ENCODE results near the gene DLX3. TPM values are rescaled to one million over a fixed set of nuclear protein-coding genes. Genes with fewer than 3 reads are reported as not detected.

DLX3 gene
- total and polyA plus RNA-seq, 2 donors (not counting 1 experiment from before 2014, with no cell fraction given), result not detected

- peaks cover 35% of the 10 kb centered on the region for H3K27me3 ChIP-seq (ENCODE audit: control insufficient read depth, insufficient read depth, low read length)
These were observed 8.4 kb downstream of the DLX3 start for GRCh38 chr17:49986396-49987289.

GRCh38 chr17:49985310-49985990 is 9.6 kb downstream of the DLX3 start:
- Histone ChIP-seq H3K4me3 (replicated peaks in 1 of 4; ENCODE audit: control extremely low read depth in 1 of 4, insufficient read depth in 1 of 4, low read depth in 3 of 4, low read length in 4 of 4) (no peak overlapping the region), H3K9ac (ENCODE audit: insufficient read depth, low read length) (no peak overlapping the region), H3K79me2 (ENCODE audit: control insufficient read depth, insufficient read depth, low read length) (no peaks in the 10 kb centered on the region), H3K27ac (ENCODE audit: insufficient read depth, low read length) (no peak overlapping the region), H3K4me1 (ENCODE audit: control insufficient read depth, extremely low read depth, insufficient read depth, low read length) (no peaks in the 10 kb centered on the region), H4K20me1 (ENCODE audit: control insufficient read depth, extremely low read depth, insufficient read depth, low read length) (no peaks in the 10 kb centered on the region), H2AFZ (ENCODE audit: low read length) (no peak overlapping the region), H3K27me3 (ENCODE audit: control insufficient read depth, insufficient read depth, low read length) (peaks cover 34% of the 10 kb centered on the region), H3K36me3 (ENCODE audit: control insufficient read depth, insufficient read depth, low read length) (no peaks in the 10 kb centered on the region), H3K9me3 (ENCODE audit: control insufficient read depth, insufficient read depth, low read depth, low read length) (no peaks in the 10 kb centered on the region), H3K4me2 (ENCODE audit: extremely low read depth, insufficient read depth, low read length) (no peak overlapping the region)
- DNase-seq (ENCODE audit: low read depth in 2 of 2), result no peak
- TF ChIP-seq EZH2 (IDR thresholded peaks at IDR 0.05; ENCODE audit: low read length, missing control alignments), result no peak
- TF ChIP-seq CTCF (conservative IDR thresholded peaks at IDR 0.05 in 1 of 2, IDR thresholded peaks at IDR 0.05 in 1 of 2; ENCODE audit: low read depth in 1 of 2, low read length in 2 of 2), result no peak

More at GRCh38 chr17:49986396-49987289, 8.4 kb downstream of the DLX3 start:
- DNase-seq (ENCODE audit: low read depth in 2 of 2), result no peak
- Histone ChIP-seq H3K9me3 (ENCODE audit: control insufficient read depth, insufficient read depth, low read depth, low read length) (no peaks in the 10 kb centered on the region), H3K4me3 (replicated peaks in 1 of 4; ENCODE audit: control extremely low read depth in 1 of 4, insufficient read depth in 1 of 4, low read depth in 3 of 4, low read length in 4 of 4) (no peak overlapping the region), H4K20me1 (ENCODE audit: control insufficient read depth, extremely low read depth, insufficient read depth, low read length) (no peaks in the 10 kb centered on the region), H2AFZ (ENCODE audit: low read length) (no peak overlapping the region), H3K4me2 (ENCODE audit: extremely low read depth, insufficient read depth, low read length) (no peak overlapping the region), H3K9ac (ENCODE audit: insufficient read depth, low read length) (no peak overlapping the region), H3K36me3 (ENCODE audit: control insufficient read depth, insufficient read depth, low read length) (no peaks in the 10 kb centered on the region), H3K27ac (ENCODE audit: insufficient read depth, low read length) (no peak overlapping the region), H3K4me1 (ENCODE audit: control insufficient read depth, extremely low read depth, insufficient read depth, low read length) (no peaks in the 10 kb centered on the region), H3K79me2 (ENCODE audit: control insufficient read depth, insufficient read depth, low read length) (no peaks in the 10 kb centered on the region)
- TF ChIP-seq CTCF (conservative IDR thresholded peaks at IDR 0.05 in 1 of 2, IDR thresholded peaks at IDR 0.05 in 1 of 2; ENCODE audit: low read depth in 1 of 2, low read length in 2 of 2), result no peak
- no peak for TF ChIP-seq EZH2 (IDR thresholded peaks at IDR 0.05; ENCODE audit: low read length, missing control alignments)

GRCh38 chr17:49984776-49985175 is 10.2 kb downstream of the DLX3 start:
- TF ChIP-seq CTCF (conservative IDR thresholded peaks at IDR 0.05 in 1 of 2, IDR thresholded peaks at IDR 0.05 in 1 of 2; ENCODE audit: low read depth in 1 of 2, low read length in 2 of 2), result no peak
- TF ChIP-seq EZH2 (IDR thresholded peaks at IDR 0.05; ENCODE audit: low read length, missing control alignments), result no peak
- H3K4me1 ChIP-seq (ENCODE audit: control insufficient read depth, extremely low read depth, insufficient read depth, low read length), result no peaks in the 10 kb centered on the region
- no peaks in the 10 kb centered on the region for H3K79me2 ChIP-seq (ENCODE audit: control insufficient read depth, insufficient read depth, low read length)
- no peaks in the 10 kb centered on the region for H3K36me3 ChIP-seq (ENCODE audit: control insufficient read depth, insufficient read depth, low read length)
- H3K27ac ChIP-seq (ENCODE audit: insufficient read depth, low read length), result no peak overlapping the region
- H3K27me3 ChIP-seq (ENCODE audit: control insufficient read depth, insufficient read depth, low read length), result peaks cover 37% of the 10 kb centered on the region
- no peaks in the 10 kb centered on the region for H4K20me1 ChIP-seq (ENCODE audit: control insufficient read depth, extremely low read depth, insufficient read depth, low read length)
- H3K4me3 ChIP-seq (replicated peaks in 1 of 4; ENCODE audit: control extremely low read depth in 1 of 4, insufficient read depth in 1 of 4, low read depth in 3 of 4, low read length in 4 of 4), result no peak overlapping the region
- DNase-seq (ENCODE audit: low read depth in 2 of 2), result no peak
- no peak overlapping the region for H2AFZ ChIP-seq (ENCODE audit: low read length)
- H3K4me2 ChIP-seq (ENCODE audit: extremely low read depth, insufficient read depth, low read length), result no peak overlapping the region
- H3K9me3 ChIP-seq (ENCODE audit: control insufficient read depth, insufficient read depth, low read depth, low read length), result no peaks in the 10 kb centered on the region
- no peak overlapping the region for H3K9ac ChIP-seq (ENCODE audit: insufficient read depth, low read length)

All from fibroblast of lung (primary cell).